Brain microvascular endothelial cell (primary cell): ENCODE data around the gene SLC66A2.
A peak's percentile ranks its signal among the peaks of the same experiment; 100 is the strongest.

Source experiments
- DNase-seq: peaks from one replicate; pipeline ENCODE4 v3.0.0-alpha.2; 2020
- H3K27ac ChIP-seq: fragments of 250-450 bp; sonication (Bioruptor Pico); 2 replicates; pipeline ENCODE4 v1.5.1; 2020; ENCODE audit warnings: mild to moderate bottlenecking, moderate library complexity
- H3K27me3 ChIP-seq: fragments of 250-450 bp; sonication (Bioruptor Pico); replicated peaks from 2 replicates; pipeline ENCODE4 v1.5.1; 2020; ENCODE audit warnings: mild to moderate bottlenecking
- H3K36me3 ChIP-seq: fragments of 250-450 bp; sonication (Bioruptor Pico); replicated peaks from 2 replicates; pipeline ENCODE4 v1.5.1; 2020; ENCODE audit warnings: mild to moderate bottlenecking
- H3K4me3 ChIP-seq: 2 replicates; pipeline ENCODE4 v1.5.1; 2011; ENCODE audit warnings: low read depth, mild to moderate bottlenecking, control low read depth, low read length, moderate library complexity
- in situ Hi-C: cut with HindIII; loops from 2 replicates; pipeline ENCODE4 v1.10.0; 2017; ENCODE audit warnings: low sequenced_read_pairs, low pct_ligation_motif_present
- TF ChIP-seq, protein P1 (sequence below): IDR thresholded peaks from 2 replicates; pipeline ENCODE4 v1.5.1; 2011; ENCODE audit warnings: low read depth, mild to moderate bottlenecking, moderate library complexity, low read length, control low read depth, inconsistent platforms; ENCODE audit errors: missing control alignments

Gene SLC66A2

GRCh38 chr18:79988071-79988450, 36.6 kb upstream of the SLC66A2 start:
- Histone ChIP-seq H3K4me3 (peak overlapping the region; percentile 79), H3K36me3 (peaks cover 3% of the 10 kb centered on the region), H3K27ac (peak overlapping the region; percentile 80), H3K27me3 (no peaks in the 10 kb centered on the region)
- TF ChIP-seq, protein P1, sequence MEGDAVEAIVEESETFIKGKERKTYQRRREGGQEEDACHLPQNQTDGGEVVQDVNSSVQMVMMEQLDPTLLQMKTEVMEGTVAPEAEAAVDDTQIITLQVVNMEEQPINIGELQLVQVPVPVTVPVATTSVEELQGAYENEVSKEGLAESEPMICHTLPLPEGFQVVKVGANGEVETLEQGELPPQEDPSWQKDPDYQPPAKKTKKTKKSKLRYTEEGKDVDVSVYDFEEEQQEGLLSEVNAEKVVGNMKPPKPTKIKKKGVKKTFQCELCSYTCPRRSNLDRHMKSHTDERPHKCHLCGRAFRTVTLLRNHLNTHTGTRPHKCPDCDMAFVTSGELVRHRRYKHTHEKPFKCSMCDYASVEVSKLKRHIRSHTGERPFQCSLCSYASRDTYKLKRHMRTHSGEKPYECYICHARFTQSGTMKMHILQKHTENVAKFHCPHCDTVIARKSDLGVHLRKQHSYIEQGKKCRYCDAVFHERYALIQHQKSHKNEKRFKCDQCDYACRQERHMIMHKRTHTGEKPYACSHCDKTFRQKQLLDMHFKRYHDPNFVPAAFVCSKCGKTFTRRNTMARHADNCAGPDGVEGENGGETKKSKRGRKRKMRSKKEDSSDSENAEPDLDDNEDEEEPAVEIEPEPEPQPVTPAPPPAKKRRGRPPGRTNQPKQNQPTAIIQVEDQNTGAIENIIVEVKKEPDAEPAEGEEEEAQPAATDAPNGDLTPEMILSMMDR = peak; percentile 42
- in situ Hi-C loops = no loop called here
- DNase-seq = peak; percentile 18

GRCh38 chr18:79987566-79987965, 36.1 kb upstream of the SLC66A2 start:
- Histone ChIP-seq H3K27ac (peak overlapping the region; percentile 80), H3K27me3 (no peaks in the 10 kb centered on the region), H3K36me3 (peaks cover 4% of the 10 kb centered on the region), H3K4me3 (peak overlapping the region; percentile 79)
- in situ Hi-C loops = no loop called here
- DNase-seq = no peak
- TF ChIP-seq, protein P1 = no peak

GRCh38 chr18:79986726-79987125, 35.3 kb upstream of the SLC66A2 start:
- H3K4me3 ChIP-seq = peak overlapping the region; percentile 79
- in situ Hi-C loops = no loop called here
- TF ChIP-seq, protein P1 = no peak
- H3K27ac ChIP-seq = no peak overlapping the region
- H3K27me3 ChIP-seq = no peaks in the 10 kb centered on the region
- peaks cover 4% of the 10 kb centered on the region for H3K36me3 ChIP-seq
- no peak for DNase-seq

DNA sequence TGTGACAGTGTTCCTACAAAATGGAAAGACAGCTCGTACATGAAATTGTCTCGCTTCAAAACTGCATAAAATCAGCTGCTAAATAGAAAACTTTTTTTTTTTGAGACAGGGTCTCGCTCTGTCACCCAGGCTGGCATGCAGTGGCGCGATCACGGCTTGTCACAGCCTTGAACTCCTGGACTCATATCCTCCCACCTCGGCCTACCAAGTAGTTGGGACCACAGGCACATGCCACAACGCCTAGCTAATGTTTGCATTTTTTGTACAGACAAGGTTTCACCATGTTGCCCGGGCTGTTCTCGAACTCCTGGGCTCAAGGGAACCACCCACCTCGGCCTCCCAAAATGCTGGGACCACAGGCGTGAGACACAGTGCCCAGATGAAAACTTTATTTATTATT, 33.7 kb upstream of the SLC66A2 start:
- TF ChIP-seq, protein P1 = no peak
- no peak overlapping the region for H3K4me3 ChIP-seq
- no peak overlapping the region for H3K27ac ChIP-seq
- H3K27me3 ChIP-seq = no peaks in the 10 kb centered on the region
- peaks cover 4% of the 10 kb centered on the region for H3K36me3 ChIP-seq
- in situ Hi-C loops = no loop called here
- DNase-seq = no peak

GRCh38 chr18:79983793-79984192, 32.3 kb upstream of the SLC66A2 start:
- H3K27me3 ChIP-seq = no peaks in the 10 kb centered on the region
- DNase-seq = no peak
- TF ChIP-seq, protein P1 = no peak
- H3K36me3 ChIP-seq = peaks cover 4% of the 10 kb centered on the region
- H3K27ac ChIP-seq = no peak overlapping the region
- H3K4me3 ChIP-seq = no peak overlapping the region
- in situ Hi-C loops = no loop called here

- Histone ChIP-seq H3K27ac (no peak overlapping the region), H3K4me3 (no peak overlapping the region), H3K27me3 (no peaks in the 10 kb centered on the region), H3K36me3 (peaks cover 4% of the 10 kb centered on the region)
- in situ Hi-C loops = no loop called here
- no peak for DNase-seq
- TF ChIP-seq, protein P1 = no peak
Observed at GRCh38 chr18:79983253-79983652, 31.8 kb upstream of the SLC66A2 start.
